ENCODE data around the gene RPL39.

GRCh38 chrX:119778829-119779228 lies 12.6 kb downstream of the RPL39 start:
- TF ChIP-seq POLR2A (IDR thresholded peaks at IDR 0.05) (no peak), CTCF (IDR thresholded peaks at IDR 0.05) (no peak)
